Measurements from ENCODE around the gene GLDC. TPM values are rescaled to one million over a fixed set of nuclear protein-coding genes. Genes with fewer than 3 reads are reported as not detected.
"Not testable (repeated sequence)": the region's sequence is repeated elsewhere in the genome, so short reads cannot be mapped to it uniquely, and the experiment has no call there.

GLDC gene
- total RNA-seq, 1 donor from 2014 or later = 29.1 TPM

DNA sequence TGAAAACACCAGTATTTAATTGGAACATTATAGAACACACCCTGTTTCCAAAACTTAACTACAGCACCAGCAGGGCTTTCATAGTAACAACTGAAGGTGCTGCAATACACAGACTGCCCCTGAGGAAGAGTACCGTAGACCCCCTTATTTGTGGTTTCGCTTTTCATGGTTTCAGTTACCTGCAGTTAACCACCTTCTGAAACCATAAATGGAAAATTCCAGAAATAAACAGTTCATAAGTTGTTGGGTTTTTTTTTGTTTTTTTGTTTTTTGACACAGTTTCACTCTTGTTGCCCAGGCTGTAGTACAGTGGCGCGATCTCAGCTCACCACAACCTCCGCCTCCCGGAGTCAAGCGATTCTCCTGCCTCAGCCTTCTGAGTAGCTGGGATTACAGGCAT is 9.5 kb upstream of the GLDC start:
- TF ChIP-seq, protein P1, sequence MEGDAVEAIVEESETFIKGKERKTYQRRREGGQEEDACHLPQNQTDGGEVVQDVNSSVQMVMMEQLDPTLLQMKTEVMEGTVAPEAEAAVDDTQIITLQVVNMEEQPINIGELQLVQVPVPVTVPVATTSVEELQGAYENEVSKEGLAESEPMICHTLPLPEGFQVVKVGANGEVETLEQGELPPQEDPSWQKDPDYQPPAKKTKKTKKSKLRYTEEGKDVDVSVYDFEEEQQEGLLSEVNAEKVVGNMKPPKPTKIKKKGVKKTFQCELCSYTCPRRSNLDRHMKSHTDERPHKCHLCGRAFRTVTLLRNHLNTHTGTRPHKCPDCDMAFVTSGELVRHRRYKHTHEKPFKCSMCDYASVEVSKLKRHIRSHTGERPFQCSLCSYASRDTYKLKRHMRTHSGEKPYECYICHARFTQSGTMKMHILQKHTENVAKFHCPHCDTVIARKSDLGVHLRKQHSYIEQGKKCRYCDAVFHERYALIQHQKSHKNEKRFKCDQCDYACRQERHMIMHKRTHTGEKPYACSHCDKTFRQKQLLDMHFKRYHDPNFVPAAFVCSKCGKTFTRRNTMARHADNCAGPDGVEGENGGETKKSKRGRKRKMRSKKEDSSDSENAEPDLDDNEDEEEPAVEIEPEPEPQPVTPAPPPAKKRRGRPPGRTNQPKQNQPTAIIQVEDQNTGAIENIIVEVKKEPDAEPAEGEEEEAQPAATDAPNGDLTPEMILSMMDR (IDR thresholded peaks at IDR 0.05; ENCODE audit: unreplicated experiment) = no peak
- Mint-ChIP-seq H3K4me1 (ENCODE audit: unreplicated experiment) (no peaks in the 10 kb centered on the region), H3K36me3 (ENCODE audit: low read depth, unreplicated experiment) (no peaks in the 10 kb centered on the region), H3K4me3 (ENCODE audit: unreplicated experiment) (no peak overlapping the region), H3K27ac (ENCODE audit: unreplicated experiment) (no peak overlapping the region), H3K27me3 (ENCODE audit: unreplicated experiment) (no peaks in the 10 kb centered on the region), H3K9me3 (ENCODE audit: unreplicated experiment) (no peaks in the 10 kb centered on the region)
- DNase-seq (ENCODE audit: low spot score) = no peak

DNA sequence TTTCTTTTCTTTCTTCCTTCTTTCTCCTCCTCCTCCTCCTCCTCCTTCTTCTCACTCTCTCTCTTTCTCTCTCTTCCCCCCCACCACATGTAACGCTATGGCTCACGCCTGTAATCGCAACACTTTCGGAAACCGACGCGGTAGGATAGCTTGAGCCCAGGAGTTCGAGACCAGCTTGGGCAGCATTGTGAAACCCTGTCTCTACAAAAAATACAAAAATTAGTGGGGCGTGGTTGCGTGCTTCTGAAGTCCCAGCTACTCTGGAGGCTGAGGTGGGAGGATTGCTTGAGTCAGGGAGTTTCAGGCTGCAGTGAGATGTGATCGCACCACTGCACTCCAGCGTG is 736 bp upstream of the GLDC start:
- Mint-ChIP-seq H3K27ac (ENCODE audit: unreplicated experiment) (peak overlapping the region; percentile 57), H3K36me3 (ENCODE audit: low read depth, unreplicated experiment) (no peaks in the 10 kb centered on the region), H3K4me3 (ENCODE audit: unreplicated experiment) (peak overlapping the region; percentile 89), H3K9me3 (ENCODE audit: unreplicated experiment) (no peaks in the 10 kb centered on the region), H3K4me1 (ENCODE audit: unreplicated experiment) (peaks cover 14% of the 10 kb centered on the region), H3K27me3 (ENCODE audit: unreplicated experiment) (peaks cover 6% of the 10 kb centered on the region)
- DNase-seq (ENCODE audit: low spot score) = no peak
- TF ChIP-seq, protein P1 (IDR thresholded peaks at IDR 0.05; ENCODE audit: unreplicated experiment) = no peak

DNA sequence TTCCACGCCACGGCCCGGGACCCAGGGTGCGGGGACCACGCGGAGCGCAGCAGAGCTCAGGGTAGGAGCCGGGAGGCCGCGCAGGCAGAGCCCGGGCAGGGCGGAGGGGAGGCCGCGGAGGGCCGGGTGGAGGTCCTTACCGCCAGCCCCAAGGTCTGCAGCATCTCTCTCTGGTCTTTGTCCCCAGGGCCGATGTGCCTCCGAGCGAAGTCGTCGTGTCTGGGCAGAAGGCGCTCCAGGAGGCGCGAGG is 499 bp downstream of the GLDC start:
- peaks cover 14% of the 10 kb centered on the region for H3K4me1 Mint-ChIP-seq (ENCODE audit: unreplicated experiment)
- peak; percentile 38 for DNase-seq (ENCODE audit: low spot score)
- not testable (repeated sequence) for H3K36me3 Mint-ChIP-seq (ENCODE audit: low read depth, unreplicated experiment); H3K9me3 Mint-ChIP-seq (ENCODE audit: unreplicated experiment); H3K27me3 Mint-ChIP-seq (ENCODE audit: unreplicated experiment); H3K27ac Mint-ChIP-seq (ENCODE audit: unreplicated experiment)
- H3K4me3 Mint-ChIP-seq (ENCODE audit: unreplicated experiment) = peak overlapping the region; percentile 81

GRCh38 chr9:6644346-6645104 is 1.0 kb downstream of the GLDC start:
- peaks cover 14% of the 10 kb centered on the region for H3K4me1 Mint-ChIP-seq (ENCODE audit: unreplicated experiment)
- H3K27ac Mint-ChIP-seq (ENCODE audit: unreplicated experiment) = peak overlapping the region; percentile 82

DNA sequence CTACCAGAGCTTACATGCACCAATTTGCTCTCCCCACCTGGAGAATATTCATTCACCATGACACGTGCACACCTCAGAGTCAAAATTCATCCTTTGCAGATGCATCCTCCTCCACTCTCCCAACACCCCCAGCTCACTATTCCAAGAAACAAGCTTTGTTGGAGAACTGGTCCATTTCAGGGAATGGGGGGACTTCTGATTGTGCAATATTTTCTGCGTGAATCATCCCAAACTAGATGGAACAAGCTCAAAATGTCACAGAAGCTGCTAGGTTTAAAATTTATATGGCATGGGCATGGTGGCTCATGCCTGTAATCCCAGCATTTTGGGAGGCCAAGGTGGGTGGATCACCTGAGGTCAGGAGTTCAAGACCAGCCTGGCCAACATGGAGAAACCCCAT is 3.6 kb downstream of the GLDC start:
- no peaks in the 10 kb centered on the region for H3K36me3 Mint-ChIP-seq (ENCODE audit: low read depth, unreplicated experiment)
- peaks cover 9% of the 10 kb centered on the region for H3K27me3 Mint-ChIP-seq (ENCODE audit: unreplicated experiment)
- no peaks in the 10 kb centered on the region for H3K9me3 Mint-ChIP-seq (ENCODE audit: unreplicated experiment)
- no peak for DNase-seq (ENCODE audit: low spot score)
- no peak overlapping the region for H3K27ac Mint-ChIP-seq (ENCODE audit: unreplicated experiment)
- peaks cover 14% of the 10 kb centered on the region for H3K4me1 Mint-ChIP-seq (ENCODE audit: unreplicated experiment)
- TF ChIP-seq, protein P1 (IDR thresholded peaks at IDR 0.05; ENCODE audit: unreplicated experiment) = no peak
- H3K4me3 Mint-ChIP-seq (ENCODE audit: unreplicated experiment) = no peak overlapping the region

More at GRCh38 chr9:6644346-6645104, 1.0 kb downstream of the GLDC start:
- Mint-ChIP-seq H3K4me3 (ENCODE audit: unreplicated experiment) (peak overlapping the region; percentile 81), H3K36me3 (ENCODE audit: low read depth, unreplicated experiment) (no peaks in the 10 kb centered on the region), H3K27me3 (ENCODE audit: unreplicated experiment) (peaks cover 9% of the 10 kb centered on the region), H3K9me3 (ENCODE audit: unreplicated experiment) (no peaks in the 10 kb centered on the region)
- no peak for DNase-seq (ENCODE audit: low spot score)
- TF ChIP-seq, protein P1 (IDR thresholded peaks at IDR 0.05; ENCODE audit: unreplicated experiment) = no peak

Data from endothelial cell (in vitro differentiated cells).